CD4-positive, alpha-beta T cell (primary cell): ENCODE measurements around the gene ROR1. TPM values are rescaled to one million over a fixed set of nuclear protein-coding genes. Genes with fewer than 3 reads are reported as not detected.

Experiments used
- ATAC-seq: fragments of 200-7000 bp; cut with Tn5 transposase; one replicate; pipeline ENCODE4 v1.10.0; 2022; ENCODE audit warnings: mild to moderate bottlenecking; ENCODE audit not compliant: poor library complexity
- CTCF ChIA-PET: fragments of 350-600 bp; sonication (Branson Sonifier 250); formaldehyde crosslinking; loops from one replicate; lab custom pipeline; 2021; ENCODE audit warnings: antibody characterized with exemption, inconsistent platforms; lab: Charles Lee
- POLR2A ChIA-PET: fragments of 350-600 bp; sonication (Branson Sonifier 250); formaldehyde crosslinking; loops from one replicate; lab custom pipeline; 2021; ENCODE audit warnings: antibody characterized with exemption, inconsistent platforms; lab: Charles Lee
- DNase-seq, 14 experiments: peaks; one replicate each; pipeline ENCODE4 v3.0.0-alpha.2; 2013 to 2020; ENCODE audit warnings: mixed read lengths in 2 of 14
- H3K27ac ChIP-seq, 2 donors: one replicate each; pipeline versions ENCODE4 v1.5.1 to v1.7.0; 2013; ENCODE audit warnings: low read length in 2 of 2, low read depth in 1 of 2, mild to moderate bottlenecking in 1 of 2
- H3K27me3 ChIP-seq, 2 experiments: 1 replicate in 1 of 2; 2 replicates in 1 of 2; pipeline versions ENCODE4 v1.6.1 to v1.7.0; 2013; ENCODE audit warnings: low read length in 2 of 2, control low read depth in 1 of 2, mild to moderate bottlenecking in 1 of 2, moderate library complexity in 1 of 2; ENCODE audit not compliant: insufficient read depth in 2 of 2, control insufficient read depth in 1 of 2
- H3K36me3 ChIP-seq: one replicate; pipeline ENCODE4 v1.6.1; 2013; ENCODE audit warnings: low read length, control low read depth; ENCODE audit not compliant: insufficient read depth
- H3K4me1 ChIP-seq: one replicate; pipeline ENCODE4 v1.6.1; 2013; ENCODE audit warnings: low read length, control low read depth; ENCODE audit not compliant: insufficient read depth
- H3K4me3 ChIP-seq: one replicate; pipeline ENCODE4 v1.5.1; 2013; ENCODE audit warnings: mild to moderate bottlenecking, low read length, moderate library complexity
- H3K9me3 ChIP-seq, 2 experiments: 1 replicate in 1 of 2; 2 replicates in 1 of 2; pipeline versions ENCODE4 v1.6.1 to v1.7.0; 2013; ENCODE audit warnings: low read length in 2 of 2, mild to moderate bottlenecking in 2 of 2, control low read depth in 1 of 2, moderate library complexity in 1 of 2; ENCODE audit not compliant: control insufficient read depth in 1 of 2, insufficient read depth in 1 of 2
- H3K27ac Mint-ChIP-seq: one replicate; pipeline ENCODE4 v1.8.0; 2020; ENCODE audit warnings: mixed read lengths
- H3K27me3 Mint-ChIP-seq: one replicate; pipeline ENCODE4 v1.8.0; 2021; ENCODE audit warnings: mixed read lengths
- H3K36me3 Mint-ChIP-seq: one replicate; pipeline ENCODE4 v1.8.0; 2021; ENCODE audit warnings: low read depth, mixed read lengths
- H3K4me1 Mint-ChIP-seq: one replicate; pipeline ENCODE4 v1.8.0; 2021; ENCODE audit warnings: low read depth, mixed read lengths
- H3K4me3 Mint-ChIP-seq: one replicate; pipeline ENCODE4 v1.8.0; 2020; ENCODE audit warnings: mild to moderate bottlenecking, mixed read lengths
- H3K9me3 Mint-ChIP-seq: one replicate; pipeline ENCODE4 v1.8.0; 2020; ENCODE audit warnings: mixed read lengths
- intact Hi-C, 2 experiments: fragments of 100-400 bp; cut with DNase I in 1 of 2; cut with micrococcal nuclease in 1 of 2; formaldehyde crosslinking; loops; one replicate each; pipeline versions ENCODE4 v1.15.1 to v1.9.0; 2023 to 2025; cut with DNase I, micrococcal nuclease
- total RNA-seq, 174 experiments: library from RNA in 2 of 174; stranded (reverse) in 2 of 174; gene quantifications; one replicate each; pipeline ENCODE4 v1.2.3 and lab custom pipeline; 2021 to 2026
- TF ChIP-seq, protein P1 (sequence below): fragments of 200-600 bp; IDR thresholded peaks from one replicate; pipeline ENCODE4 v1.8.0; 2022; ENCODE audit warnings: antibody characterized with exemption, mild to moderate bottlenecking

ROR1 gene
- total RNA-seq, 2 experiments from 2014 or later: not detected

DNA sequence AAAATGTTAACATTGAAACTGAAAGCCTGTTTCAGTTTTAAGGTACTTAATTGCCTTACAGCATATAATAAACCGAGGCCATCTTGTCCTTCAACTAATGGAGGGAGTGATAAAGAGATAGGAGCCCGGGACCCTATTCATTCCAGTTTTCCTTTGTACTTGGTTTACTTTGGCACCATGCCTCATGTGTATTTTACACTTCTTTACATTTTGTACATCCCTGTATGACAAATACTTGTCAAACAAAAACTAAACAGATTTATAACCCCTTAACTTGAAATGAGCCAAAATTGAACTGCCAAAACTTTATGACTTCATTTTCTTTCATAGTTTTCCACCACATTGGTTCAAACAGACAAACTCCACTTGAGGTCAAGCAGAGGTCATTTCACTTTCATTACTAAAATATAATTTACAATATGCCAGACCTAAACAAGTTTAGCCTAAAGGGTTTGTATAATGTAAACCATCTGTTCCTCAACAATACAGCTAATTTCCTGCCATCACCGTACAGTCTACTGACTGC lies 398.7 kb downstream of the ROR1 start:
- no peaks in the 10 kb centered on the region for H3K36me3 ChIP-seq
- no peaks in the 10 kb centered on the region for H3K36me3 Mint-ChIP-seq
- no peaks in the 10 kb centered on the region for H3K9me3 ChIP-seq
- no peaks in the 10 kb centered on the region for H3K4me1 ChIP-seq
- peaks cover 5% of the 10 kb centered on the region for H3K27me3 Mint-ChIP-seq
- no peak overlapping the region for H3K27ac Mint-ChIP-seq
- no peak overlapping the region for H3K4me3 ChIP-seq
- H3K4me1 Mint-ChIP-seq: no peaks in the 10 kb centered on the region
- no peak overlapping the region for H3K27ac ChIP-seq
- ATAC-seq (no peak), DNase-seq (no peak)
- ChIA-PET CTCF (no interaction called here), POLR2A (no interaction called here)
- intact Hi-C loops: no loop called here
- TF ChIP-seq, protein P1, sequence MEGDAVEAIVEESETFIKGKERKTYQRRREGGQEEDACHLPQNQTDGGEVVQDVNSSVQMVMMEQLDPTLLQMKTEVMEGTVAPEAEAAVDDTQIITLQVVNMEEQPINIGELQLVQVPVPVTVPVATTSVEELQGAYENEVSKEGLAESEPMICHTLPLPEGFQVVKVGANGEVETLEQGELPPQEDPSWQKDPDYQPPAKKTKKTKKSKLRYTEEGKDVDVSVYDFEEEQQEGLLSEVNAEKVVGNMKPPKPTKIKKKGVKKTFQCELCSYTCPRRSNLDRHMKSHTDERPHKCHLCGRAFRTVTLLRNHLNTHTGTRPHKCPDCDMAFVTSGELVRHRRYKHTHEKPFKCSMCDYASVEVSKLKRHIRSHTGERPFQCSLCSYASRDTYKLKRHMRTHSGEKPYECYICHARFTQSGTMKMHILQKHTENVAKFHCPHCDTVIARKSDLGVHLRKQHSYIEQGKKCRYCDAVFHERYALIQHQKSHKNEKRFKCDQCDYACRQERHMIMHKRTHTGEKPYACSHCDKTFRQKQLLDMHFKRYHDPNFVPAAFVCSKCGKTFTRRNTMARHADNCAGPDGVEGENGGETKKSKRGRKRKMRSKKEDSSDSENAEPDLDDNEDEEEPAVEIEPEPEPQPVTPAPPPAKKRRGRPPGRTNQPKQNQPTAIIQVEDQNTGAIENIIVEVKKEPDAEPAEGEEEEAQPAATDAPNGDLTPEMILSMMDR: no peak
- H3K4me3 Mint-ChIP-seq: no peak overlapping the region
- no peaks in the 10 kb centered on the region for H3K9me3 Mint-ChIP-seq
- no peaks in the 10 kb centered on the region for H3K27me3 ChIP-seq

- no peak overlapping the region for H3K27ac Mint-ChIP-seq
- CTCF ChIA-PET: no interaction called here
- H3K36me3 Mint-ChIP-seq: no peaks in the 10 kb centered on the region
- H3K4me1 Mint-ChIP-seq: no peaks in the 10 kb centered on the region
- POLR2A ChIA-PET: no interaction called here
- no peaks in the 10 kb centered on the region for H3K27me3 ChIP-seq
- H3K27me3 Mint-ChIP-seq: peaks cover 10% of the 10 kb centered on the region
- no peaks in the 10 kb centered on the region for H3K36me3 ChIP-seq
- no peak overlapping the region for H3K27ac ChIP-seq
- no peaks in the 10 kb centered on the region for H3K9me3 Mint-ChIP-seq
- ATAC-seq: no peak
- no peak for DNase-seq
- no peaks in the 10 kb centered on the region for H3K4me1 ChIP-seq
- intact Hi-C loops: no loop called here
- no peak overlapping the region for H3K4me3 ChIP-seq
- no peaks in the 10 kb centered on the region for H3K9me3 ChIP-seq
- no peak overlapping the region for H3K4me3 Mint-ChIP-seq
- TF ChIP-seq, protein P1: no peak
Observed at GRCh38 chr1:64173336-64173940, 399.6 kb downstream of the ROR1 start.

GRCh38 chr1:64175639-64176038 lies 401.8 kb downstream of the ROR1 start:
- Histone ChIP-seq H3K9me3 (no peaks in the 10 kb centered on the region), H3K27ac (no peak overlapping the region), H3K27me3 (no peaks in the 10 kb centered on the region), H3K4me1 (no peaks in the 10 kb centered on the region), H3K36me3 (no peaks in the 10 kb centered on the region), H3K4me3 (no peak overlapping the region)
- Mint-ChIP-seq H3K27me3 (peaks cover 19% of the 10 kb centered on the region), H3K36me3 (no peaks in the 10 kb centered on the region), H3K4me1 (no peaks in the 10 kb centered on the region), H3K9me3 (no peaks in the 10 kb centered on the region), H3K27ac (no peak overlapping the region), H3K4me3 (no peak overlapping the region)
- TF ChIP-seq, protein P1: no peak
- intact Hi-C loops: no loop called here
- ATAC-seq: no peak
- ChIA-PET POLR2A (no interaction called here), CTCF (no interaction called here)
- DNase-seq: no peak
